ENCODE results near the gene CPA4.
"Not testable (repeated sequence)": the region's sequence is repeated elsewhere in the genome, so short reads cannot be mapped to it uniquely, and the experiment has no call there.

Gene CPA4

GRCh38 chr7:130292682-130293257 lies at the start of gene CPA4:
CPA4 (plus strand) TSS chr7:130293161; CDS start chr7:130293181, 20 bp downstream.
- no peak for DNase-seq

- DNase-seq: not testable (repeated sequence)
Measured at GRCh38 chr7:130243486-130243885, 49.5 kb upstream of the CPA4 start.

DNA sequence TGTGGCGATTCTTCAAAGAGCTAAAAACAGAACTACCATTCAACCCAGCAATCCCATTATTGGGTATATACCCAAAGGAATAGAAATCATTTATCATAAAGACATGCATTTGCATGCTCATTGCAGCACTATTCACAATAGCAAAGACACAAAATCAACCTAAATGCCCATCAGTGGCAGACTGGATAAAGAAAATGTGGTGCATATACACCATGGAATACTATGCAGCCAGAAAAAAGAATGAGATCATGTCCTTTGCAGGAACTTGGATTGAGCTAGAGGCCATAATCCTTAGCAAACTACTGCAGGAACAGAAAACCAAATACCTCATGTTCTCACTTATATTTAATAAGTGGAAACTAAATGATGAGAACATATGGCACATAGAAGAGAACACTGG lies 46.5 kb upstream of the CPA4 start:
- not testable (repeated sequence) for DNase-seq

DNA sequence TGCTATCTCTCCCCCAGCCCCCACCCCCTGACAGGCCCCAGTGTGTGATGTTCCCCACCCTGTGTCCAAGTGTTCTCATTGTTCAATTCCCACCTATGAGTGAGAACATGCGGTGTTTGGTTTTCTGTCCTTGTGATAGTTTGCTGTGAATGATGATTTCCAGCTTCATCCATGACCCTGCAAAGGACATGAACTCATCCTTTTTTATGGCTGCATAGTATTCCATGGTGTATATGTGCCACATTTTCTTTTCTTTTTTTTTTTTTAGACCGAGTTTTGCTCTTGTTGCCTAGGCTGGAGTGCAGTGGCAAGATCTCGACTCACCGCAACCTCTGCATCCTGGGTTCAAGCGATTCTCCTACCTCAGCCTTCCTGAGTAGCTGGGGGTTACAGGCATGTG lies 44.1 kb upstream of the CPA4 start:
- not testable (repeated sequence) for DNase-seq

GRCh38 chr7:130249626-130250025 lies 43.3 kb upstream of the CPA4 start:
- DNase-seq: not testable (repeated sequence)

GRCh38 chr7:130254555-130254954 lies 38.4 kb upstream of the CPA4 start:
- DNase-seq: no peak

DNA sequence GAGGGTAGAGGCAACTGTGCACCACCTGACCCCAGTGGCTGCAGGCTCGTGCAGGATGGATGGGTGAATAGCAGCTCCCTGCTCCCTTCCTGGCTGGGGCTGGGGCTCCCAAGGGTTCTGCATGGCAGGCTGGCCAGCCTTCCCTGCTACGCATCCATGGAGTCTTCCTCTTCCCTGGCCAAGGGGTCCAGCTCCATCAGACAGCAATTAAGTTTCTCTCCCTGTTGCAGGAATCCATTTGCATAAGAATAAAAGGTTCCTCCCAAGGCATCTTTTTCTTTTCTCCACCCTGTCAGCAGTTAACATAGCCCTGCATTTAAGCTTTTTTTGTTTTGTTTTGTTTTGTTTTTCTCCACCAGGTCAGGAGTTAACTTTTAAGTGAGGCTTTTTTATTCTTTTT lies 36.3 kb upstream of the CPA4 start:
- no peak for DNase-seq

DNA sequence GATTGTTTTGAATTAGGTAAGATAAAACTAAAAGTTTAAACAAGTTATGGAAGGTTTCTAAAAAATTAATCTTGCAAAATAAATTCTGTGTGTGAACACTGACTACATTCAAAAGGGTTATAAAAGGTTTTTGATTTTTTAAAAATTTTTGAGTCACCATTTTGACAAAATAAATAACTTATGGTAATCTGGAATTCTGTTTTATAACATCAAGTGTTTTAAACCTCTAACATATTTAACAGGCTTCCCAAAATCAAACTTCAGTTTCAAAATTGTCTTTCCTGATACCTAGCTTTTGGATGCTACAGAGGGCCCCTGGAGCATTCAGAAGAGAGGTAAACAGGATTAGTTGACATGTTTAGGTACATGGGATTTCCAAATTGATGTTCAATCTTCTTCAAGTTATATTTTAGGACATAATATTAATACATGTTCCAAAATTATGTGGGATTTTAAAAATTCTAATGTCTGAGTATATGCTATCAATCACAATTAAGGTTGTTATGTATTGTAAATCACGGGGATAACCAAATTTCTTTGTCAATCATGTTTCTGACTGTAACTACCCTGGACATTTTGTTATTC lies 34.4 kb upstream of the CPA4 start:
- no peak for DNase-seq

GRCh38 chr7:130262448-130262847 lies 30.5 kb upstream of the CPA4 start:
- DNase-seq: no peak

DNA sequence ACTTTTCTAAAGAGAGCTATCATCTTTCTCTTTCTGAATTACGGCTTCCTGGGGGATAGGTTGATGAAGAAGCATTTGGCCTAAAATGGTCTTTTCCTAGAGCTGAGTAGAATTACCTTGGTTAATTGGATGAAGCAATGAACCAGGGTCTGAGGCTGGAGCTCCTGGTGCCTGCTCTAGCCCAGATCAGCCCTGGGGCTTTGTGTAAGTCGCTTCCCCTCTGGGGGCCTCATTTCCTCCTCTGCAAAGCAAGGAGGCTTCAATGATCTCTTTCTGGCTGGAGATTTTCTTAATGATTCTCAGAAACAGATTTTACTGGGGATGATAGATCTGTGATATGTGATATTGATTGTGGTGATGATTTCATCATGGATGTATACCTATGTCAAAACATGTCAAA lies 29.8 kb upstream of the CPA4 start:
- DNase-seq: no peak

GRCh38 chr7:130266258-130266960 lies 26.6 kb upstream of the CPA4 start, which contains the start of gene CPA2:
CPA2 (plus strand) TSS chr7:130266863; CDS start chr7:130266882, 19 bp downstream.
- no peak for DNase-seq

- no peak for DNase-seq
Measured at GRCh38 chr7:130266961-130267321, 26.0 kb upstream of the CPA4 start.

GRCh38 chr7:130268463-130269317 lies 24.3 kb upstream of the CPA4 start:
- DNase-seq: no peak

DNA sequence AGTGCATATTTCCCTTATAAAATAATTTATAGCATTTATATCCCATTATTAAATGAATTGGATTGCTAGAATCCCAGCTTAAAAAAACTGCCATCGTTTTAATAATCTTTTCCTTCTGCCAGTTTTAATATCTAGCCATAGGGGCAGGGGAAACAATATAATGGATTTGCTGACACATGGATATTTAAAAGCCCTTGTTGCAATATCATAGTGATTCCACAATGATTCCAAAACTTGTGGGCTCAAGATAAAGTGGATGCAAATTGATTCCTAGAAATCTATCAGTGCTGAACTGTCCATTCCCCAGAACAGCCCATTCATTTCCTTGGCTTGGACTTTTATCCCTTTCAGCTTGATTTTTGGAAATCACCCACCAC lies 23.7 kb upstream of the CPA4 start:
- no peak for DNase-seq

DNA sequence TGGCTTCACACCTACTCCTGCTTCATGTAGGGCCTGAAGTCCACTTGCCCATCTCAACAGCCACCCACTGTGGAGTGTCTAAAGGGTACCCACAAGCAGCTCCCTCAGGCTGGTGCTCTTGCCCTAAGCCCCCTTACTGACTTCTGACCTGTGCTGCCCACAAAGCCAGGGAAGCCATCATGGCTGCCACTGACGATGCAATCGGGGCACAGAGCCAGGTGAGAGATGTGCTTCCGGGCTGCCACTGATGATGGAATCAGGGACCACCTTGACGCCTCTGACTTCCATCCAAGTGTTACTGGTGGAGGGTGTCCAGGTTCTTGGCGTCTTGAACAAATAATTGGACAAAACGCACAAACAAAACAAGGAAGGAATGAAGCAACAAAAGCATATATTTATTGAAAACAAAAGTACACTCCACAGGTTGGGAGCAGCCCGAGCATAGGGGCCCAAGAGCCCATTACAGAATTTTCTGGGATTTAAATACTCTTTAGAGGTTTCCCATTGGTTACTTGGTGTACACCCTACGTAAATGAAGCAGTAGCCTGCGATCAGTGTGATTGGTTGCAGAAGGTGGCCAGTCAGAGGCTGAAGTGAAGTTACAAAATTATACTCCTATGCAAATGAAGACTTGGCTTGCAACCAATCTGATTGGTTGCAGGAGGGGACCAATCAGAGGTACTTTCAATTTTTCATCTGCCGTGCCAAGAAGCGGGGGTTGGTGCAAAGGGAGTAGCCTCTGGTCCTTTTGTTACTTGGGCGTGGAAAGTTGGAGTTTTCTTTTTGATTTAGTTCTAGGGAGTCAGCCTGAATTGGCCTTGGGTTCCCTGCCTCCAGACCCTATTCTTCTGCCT lies 21.8 kb upstream of the CPA4 start:
- no peak for DNase-seq

GRCh38 chr7:130272381-130273080 lies 20.4 kb upstream of the CPA4 start:
- no peak for DNase-seq

DNA sequence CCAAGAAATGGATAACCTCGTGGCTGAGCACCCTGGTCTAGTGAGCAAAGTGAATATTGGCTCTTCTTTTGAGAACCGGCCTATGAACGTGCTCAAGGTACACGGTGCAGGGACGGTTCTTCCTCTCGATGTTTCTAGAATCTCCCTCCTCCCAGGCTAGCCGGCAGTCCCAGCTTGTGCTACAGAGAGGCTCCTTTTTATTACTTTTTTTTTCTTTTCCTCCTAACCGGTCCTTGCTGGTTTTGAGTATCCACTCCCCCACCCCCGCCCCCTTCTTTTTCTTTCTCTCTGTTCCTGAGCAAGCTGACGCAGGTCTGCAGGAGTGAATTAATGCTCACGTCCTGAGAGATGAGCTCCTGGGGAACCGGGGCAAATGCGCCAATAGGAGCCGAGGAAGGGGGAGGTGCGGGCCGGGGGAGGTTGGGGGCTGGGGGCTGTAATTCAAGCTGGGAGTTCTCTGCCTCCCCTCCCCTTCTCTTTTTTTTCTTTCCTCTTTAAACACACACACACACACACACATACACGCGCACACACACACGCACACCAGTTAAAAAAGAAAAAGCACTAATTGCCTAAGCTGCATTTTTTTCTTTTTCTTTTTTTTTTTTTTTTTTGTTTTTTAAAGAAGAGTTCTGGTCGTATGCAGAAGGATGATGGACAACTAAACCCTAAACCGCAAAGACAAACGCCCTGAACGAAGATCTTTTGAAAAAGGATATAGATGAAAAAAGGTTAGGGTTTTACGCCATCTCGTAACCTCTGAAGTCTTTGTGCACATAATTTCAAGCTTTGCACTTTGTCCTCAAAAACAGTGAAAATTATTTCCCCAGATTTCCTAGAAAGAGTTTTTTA lies 19.7 kb upstream of the CPA4 start:
- DNase-seq: no peak

DNA sequence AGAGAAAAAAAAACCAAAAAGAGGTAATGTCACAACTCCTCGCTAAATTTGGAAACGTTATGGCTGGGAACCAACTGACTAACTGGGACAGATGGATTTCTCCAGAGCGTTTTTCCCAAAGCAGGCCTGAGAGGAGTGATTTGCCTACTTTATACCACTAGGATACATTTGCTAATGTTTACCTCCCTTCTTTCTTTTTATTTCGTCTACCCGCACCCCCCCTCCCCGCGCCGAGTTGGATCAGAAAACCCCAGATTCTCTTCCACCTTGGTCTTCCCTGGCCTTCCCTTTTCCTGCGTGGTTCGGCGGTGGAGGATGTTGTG lies 19.1 kb upstream of the CPA4 start:
- no peak for DNase-seq

GRCh38 chr7:130274296-130274695 lies 18.7 kb upstream of the CPA4 start:
- no peak for DNase-seq

DNA sequence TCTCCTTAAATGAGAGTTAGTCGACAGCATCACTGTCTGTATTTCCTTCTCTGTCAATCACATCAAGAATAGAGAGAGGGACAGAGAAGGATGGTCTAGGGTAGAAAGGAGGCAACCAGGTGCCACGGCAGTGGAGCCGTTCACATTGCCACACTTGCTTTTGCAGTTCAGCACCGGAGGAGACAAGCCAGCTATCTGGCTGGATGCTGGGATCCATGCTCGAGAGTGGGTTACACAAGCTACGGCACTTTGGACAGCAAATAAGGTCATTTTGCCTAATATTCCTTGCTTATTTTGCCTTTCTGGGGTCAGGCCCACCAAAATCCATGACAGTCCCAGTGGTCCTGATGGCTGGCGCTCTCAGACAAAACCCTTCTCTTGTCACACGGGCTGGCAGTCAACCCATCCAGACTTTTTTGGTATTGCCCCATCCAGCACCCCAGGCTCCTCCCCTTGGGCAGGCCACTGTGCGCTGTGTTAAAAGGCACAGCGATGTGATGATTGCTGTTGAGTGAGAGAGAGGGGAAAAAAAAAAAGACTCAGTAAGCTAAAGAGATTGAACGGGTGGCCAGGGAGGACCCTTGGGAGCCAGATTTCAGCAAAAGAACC lies 17.9 kb upstream of the CPA4 start:
- DNase-seq: no peak

GRCh38 chr7:130275826-130276297 lies 17.1 kb upstream of the CPA4 start:
- no peak for DNase-seq

Data from activated CD8-positive, alpha-beta memory T cell treated with anti-CD3 and anti-CD28 coated beads for 24 hours (primary cell).